GM21825 (cell line): ENCODE data around the gene HDAC10.
A peak's percentile ranks its signal among the peaks of the same experiment; 100 is the strongest.

ENCODE experiments used
- ATAC-seq: cut with Tn5 transposase; IDR thresholded peaks from one replicate; pipeline ENCODE4 v1.9.1; 2021; ENCODE audit warnings: mild to moderate bottlenecking, moderate library complexity; ENCODE audit not compliant: unreplicated experiment

HDAC10 gene, protein sequence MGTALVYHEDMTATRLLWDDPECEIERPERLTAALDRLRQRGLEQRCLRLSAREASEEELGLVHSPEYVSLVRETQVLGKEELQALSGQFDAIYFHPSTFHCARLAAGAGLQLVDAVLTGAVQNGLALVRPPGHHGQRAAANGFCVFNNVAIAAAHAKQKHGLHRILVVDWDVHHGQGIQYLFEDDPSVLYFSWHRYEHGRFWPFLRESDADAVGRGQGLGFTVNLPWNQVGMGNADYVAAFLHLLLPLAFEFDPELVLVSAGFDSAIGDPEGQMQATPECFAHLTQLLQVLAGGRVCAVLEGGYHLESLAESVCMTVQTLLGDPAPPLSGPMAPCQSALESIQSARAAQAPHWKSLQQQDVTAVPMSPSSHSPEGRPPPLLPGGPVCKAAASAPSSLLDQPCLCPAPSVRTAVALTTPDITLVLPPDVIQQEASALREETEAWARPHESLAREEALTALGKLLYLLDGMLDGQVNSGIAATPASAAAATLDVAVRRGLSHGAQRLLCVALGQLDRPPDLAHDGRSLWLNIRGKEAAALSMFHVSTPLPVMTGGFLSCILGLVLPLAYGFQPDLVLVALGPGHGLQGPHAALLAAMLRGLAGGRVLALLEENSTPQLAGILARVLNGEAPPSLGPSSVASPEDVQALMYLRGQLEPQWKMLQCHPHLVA

DNA sequence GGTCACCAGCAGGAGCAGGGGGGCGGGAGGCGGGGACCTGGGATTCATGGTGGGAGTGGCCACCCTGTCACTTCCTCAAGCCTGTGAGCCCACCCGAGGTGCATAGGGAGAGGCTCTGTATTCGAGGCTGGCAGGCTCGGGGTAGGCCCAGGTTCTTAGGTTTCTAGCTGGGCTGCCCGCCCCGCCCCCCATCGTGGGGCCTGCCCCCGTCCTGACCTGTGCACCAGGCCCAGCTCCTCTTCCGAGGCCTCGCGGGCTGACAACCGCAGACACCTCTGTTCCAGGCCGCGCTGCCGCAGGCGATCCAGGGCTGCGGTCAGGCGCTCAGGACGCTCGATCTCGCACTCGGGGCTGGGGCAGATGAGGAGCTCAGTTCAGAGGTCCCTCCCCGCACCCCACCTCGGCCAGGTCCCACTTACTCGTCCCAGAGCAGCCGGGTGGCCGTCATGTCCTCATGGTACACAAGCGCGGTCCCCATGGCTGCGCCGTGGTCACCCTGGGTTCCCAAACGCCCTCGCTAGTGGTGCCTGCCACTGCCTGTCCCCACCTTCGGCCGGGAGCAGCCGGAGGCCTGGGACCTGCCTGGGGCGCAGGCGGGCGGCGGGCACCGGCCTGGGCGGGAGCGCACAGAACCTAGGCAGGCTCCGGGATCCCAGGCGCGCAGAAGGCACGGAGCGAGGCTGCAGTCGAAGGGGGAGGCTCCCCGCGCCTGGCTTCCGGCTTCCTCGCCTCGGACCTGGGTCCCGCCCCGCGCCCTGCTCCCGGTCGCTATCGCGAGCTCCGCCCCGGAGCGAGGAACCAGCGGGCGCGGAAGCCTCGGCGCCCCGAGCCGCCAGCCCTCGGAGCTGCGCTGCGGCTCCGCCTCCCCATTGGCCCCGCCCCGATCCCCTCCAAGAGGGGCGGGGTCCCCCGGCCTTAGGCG lies at the start of gene HDAC10:
HDAC10 (minus strand) TSS at position 711 of the 922 bp plus-strand sequence; CDS start at position 478, 233 bp downstream.
- ATAC-seq: peak; percentile 51

DNA sequence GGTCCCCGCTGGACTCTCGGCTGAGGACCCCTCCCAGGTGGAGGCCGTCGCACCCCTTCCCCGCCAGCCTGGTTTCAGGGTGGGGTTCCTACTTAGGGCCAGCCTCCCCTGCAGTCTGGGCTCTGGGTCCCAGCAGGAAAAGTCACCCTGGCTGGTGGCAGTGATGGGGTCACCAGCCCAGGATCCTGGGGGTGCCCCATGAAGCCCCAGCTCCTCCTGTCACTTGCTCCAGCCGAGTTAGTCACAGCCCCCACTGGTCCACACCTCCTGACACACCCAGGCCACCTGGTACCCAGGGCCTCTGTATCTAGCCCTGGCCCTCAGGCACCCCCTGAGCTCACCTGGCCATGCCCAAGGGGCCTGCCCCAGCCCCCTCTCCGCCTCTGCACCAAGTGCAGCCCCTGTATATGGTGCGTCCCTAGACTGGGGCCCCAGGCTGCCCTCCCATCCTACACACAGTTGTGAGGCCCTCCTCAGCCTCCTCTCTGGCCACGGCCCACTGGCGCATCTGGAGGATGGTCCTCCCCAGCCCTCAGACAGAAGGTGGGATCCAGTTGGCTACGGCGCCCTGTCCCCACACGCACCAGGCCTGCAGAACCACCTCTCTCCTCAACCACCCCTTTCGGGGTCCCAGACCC lies 49.7 kb upstream of the HDAC10 start:
- ATAC-seq: no peak

DNA sequence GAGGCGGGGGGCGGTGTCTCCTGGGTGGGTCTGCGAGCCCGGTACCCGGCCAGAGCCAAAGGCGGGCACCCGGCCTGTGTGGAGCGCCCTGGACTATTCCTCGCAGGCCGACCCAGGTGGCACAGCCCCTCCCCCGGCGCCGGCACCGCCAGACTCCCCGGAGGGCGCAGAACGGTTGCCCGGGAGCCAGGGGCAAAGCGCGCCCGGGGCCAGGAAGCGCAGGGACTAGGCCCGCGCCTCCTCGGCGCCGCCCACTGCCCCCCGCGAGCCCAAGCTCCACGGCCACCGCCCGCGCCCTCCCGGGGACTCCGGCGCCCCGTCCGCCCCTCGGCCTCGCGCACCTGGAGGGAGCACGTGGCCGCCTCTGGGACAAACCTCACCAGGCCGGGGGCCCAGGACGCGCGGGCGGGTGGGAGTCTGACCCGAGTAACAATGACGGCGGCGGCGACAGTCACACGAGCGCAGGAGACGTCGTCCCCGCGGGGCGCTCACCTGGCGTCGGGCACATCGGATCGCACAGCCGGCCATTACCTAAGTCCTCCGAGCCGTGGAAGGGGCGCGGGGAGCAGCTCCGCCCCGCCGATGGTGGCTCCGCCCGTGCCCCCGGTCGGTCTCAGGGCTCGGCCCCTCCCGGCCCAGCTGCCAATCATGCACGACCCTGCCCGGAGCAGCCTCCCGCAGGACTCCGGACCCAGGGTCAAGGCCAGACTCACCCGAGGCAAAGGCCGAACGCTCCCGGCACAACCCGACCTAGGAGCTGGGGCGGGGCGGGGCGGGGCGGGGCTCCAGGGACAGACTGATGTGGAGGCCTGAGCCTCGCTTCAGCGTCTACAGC lies 48.9 kb upstream of the HDAC10 start:
- no peak for ATAC-seq

DNA sequence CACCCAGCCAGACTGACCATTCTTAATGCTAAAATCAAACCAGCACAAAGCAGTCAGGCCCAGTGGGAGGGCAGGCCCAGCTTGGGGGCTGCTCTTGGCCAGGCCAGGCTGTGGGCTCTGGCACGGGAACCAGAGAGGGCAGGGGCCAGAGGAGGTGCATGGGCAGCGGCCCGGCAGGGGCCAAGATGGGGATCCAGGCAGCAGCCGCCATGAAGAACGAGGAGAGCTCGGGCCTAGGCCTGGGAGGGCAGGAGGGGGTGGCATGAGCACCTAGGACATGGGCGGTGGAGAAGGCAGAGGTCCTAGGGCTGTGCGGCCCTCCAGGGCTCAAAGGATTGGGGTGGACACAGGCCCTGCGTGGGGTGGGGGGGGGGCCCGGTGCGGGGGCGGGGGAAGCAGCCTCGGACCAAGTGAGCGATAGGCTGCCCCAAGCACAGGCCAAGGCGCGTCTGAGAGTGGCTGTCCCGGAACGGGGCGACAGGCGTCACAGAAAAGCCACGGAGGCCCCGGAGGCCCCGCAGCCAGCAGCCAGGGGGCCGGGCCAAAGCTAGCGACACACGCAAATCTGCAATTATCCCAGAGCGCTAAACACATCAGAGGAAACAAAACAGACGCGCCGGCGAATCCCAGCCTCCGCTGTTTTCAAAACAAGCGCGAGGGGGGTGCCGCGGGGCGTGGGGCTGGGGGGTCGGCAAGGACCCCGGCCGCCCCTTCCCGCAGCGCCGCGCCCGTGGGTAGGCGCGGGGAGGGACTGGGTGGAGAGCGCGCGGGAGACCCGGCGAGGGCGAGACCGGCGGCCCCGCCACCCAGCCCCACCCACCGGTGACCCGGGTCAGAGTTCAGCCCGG lies 48.1 kb upstream of the HDAC10 start:
- ATAC-seq: no peak

DNA sequence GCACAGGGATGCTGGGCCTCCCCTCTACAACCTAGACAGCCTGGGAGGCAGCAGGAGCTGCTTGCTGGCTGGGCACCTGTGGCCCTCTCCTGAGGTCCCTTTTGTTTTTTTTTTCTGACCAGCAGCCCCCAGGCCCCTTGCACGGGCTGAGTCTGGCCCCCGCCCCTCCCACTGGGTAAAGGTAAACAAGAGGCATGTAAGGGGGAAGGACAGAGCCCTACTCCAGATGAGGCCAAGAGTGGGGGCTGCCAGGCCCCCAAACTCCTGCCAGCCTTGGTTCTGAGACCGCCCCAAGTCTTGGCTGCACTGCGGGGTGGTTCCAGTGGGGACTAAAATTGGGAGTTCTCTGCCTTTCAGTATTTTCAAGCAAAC lies 47.2 kb upstream of the HDAC10 start:
- ATAC-seq: no peak

DNA sequence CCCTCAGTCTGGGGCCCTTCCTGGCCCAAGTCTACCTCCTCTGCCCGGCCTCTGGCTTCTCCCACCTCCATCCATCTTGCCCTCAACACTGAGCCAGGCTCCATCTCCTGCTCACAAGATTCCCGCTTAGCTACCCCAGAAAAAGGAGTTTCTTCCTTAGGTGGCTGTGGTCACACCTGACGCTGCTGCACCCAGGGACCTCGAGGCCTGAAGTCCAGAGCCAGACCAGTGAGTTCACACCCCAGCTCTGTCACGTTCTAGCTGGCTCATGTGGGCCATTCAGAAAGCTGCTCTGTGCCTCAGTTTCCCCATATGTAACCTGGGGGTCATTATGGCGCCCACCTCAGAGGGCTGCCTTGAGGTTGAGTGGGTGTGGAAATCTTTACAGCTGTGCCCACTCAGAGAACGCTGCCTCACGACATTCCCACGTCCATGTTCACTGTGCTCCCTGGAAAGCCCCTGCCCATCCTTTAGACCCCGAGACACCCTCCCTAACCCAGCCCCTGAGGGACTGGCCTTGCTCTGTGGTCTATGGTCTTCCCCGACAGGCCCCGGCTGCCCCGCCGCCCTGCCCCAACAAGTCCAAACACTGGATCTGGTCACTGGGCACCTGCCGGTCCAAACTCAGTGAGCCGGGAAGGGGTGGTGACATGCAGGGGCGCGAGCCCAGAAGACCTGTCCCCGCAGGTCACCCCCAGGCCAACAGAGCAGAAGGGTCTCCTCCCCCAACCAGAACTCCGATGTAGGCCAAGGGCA lies 46.6 kb upstream of the HDAC10 start:
- no peak for ATAC-seq

DNA sequence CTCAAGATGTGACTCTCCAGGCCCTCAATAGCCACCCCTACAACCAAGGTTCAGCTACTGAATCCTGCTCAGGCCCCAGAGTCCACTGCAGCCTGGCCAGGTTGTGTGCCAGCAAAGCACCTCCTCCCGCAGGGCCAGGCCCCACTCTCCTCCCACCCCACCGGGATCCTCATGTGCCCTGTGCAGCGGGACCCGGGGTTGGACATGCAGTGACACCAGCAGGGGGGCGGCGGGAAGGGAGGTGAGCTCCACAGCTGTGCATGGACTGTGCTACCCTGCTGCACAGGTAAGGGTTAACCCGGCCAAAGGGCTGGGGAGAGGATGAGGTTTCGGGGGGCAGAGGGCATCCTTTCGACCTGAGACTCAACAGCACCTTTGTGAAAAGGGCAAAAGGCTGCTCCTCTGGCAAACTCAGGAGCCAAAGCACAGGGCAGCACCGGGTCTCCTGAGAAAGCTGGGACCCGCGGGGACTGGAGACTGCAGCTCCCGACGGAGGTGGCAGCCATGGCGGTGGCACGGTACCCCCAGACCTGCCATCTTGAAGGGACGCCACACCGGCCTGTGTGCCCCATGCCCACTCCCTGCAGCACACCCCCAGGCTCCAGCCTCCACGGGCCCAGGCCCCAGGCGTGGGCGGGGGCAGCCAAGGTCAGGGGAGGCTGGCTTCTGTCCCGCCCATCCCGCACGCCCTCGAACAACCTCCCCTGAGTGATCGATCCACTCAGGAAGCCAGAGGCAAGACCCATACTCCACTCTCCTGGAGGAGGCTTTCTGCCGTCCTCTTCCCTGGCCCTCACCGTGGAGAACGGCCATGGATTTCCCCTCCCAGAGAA lies 45.8 kb upstream of the HDAC10 start:
- ATAC-seq: no peak

DNA sequence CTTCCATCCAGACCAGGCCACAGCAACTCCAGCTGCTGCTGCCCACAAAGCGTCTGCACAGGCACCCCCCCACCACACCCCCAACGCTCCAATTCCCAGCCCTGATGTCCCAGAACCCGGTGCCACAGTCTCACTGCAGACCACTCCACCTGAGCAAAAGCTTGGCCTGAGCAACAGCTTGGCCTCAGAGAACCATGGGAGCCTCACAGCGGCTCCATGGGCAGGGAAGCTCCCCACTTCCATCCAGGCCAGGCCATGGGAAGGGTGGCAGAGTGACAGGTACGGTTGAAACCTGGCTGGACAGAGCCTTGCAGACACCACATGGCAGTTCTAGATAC lies 43.2 kb upstream of the HDAC10 start:
- ATAC-seq: no peak

DNA sequence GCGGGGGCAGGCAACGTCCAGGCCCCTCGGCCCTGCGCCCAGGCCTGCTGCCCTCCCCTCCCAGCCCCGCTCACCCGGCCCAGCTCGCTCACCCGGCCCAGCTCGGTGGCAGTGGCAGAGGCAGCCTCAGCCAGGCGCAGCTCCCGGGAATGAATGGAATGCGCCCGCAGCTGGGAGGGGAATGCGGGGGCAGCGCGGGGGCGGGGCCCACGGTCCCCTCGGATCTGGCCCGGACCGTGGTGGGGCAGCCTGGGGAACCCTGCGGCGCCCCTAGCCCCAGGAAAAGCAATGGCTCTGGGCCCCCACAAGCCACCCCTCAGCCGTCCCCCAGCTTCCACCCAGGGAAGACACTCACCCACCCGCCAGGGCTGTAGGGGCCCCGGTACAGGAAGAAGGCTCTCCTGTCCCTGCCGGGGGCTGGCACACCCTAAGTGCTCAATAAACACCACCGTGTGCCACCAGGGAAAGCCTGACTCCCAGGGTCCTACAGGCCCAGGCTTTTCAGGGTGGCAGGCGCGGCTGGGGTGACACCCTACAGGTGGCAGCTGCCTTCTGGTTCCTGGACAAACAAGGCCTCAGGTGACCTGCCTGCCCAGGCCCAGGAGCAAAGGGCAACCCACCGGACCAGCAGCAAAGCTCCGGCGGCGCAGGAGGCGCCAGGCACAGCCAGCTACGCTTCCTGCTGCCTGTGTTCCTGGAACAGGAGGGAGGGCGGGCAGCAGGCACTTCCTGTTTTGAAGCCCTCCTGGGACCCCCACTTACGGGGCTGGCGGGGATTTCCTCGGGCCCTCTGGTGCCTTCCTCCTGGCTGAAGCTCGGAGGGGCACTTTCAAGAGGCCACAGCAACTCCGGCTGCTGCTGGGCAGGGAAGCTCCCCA lies 42.6 kb upstream of the HDAC10 start:
- ATAC-seq: no peak

DNA sequence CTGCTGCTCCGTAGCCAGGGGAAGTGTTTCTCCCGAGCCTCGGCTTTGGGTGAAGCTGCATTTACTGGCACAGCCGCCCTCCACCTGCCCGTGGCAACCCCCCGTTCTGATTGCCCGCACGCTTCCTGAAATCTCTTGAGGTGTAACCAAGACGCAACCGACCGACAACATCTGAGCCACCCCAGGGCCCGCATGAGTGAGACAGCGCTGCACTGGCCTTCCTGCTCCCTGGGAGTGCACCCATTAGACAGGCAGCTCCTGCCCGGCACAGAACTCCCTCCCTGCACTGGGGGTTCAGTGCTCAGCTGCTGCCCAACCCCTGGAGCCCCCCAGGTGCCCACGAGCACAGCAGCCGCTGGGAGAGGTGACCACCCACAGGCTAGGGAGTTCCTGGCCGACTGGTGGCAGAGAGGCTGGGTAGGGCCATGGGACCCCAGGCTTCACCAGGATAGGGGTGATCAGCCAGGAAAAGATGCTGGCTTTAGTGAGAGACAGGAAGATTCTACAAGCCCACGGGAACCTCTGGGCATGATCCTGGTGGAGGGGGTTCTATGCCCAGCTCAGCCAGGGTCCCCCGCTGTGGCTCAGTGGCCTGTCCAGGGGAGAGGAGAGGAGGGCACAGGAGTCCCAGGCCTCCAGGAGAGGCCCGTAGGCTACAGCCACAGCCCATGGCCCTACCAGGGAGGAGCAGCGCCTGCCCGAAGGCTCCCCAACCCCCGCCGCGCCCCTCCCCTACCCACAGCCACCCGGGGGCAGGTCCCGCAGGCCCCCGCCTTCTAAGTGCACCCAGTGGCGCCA lies 41.8 kb upstream of the HDAC10 start:
- no peak for ATAC-seq

DNA sequence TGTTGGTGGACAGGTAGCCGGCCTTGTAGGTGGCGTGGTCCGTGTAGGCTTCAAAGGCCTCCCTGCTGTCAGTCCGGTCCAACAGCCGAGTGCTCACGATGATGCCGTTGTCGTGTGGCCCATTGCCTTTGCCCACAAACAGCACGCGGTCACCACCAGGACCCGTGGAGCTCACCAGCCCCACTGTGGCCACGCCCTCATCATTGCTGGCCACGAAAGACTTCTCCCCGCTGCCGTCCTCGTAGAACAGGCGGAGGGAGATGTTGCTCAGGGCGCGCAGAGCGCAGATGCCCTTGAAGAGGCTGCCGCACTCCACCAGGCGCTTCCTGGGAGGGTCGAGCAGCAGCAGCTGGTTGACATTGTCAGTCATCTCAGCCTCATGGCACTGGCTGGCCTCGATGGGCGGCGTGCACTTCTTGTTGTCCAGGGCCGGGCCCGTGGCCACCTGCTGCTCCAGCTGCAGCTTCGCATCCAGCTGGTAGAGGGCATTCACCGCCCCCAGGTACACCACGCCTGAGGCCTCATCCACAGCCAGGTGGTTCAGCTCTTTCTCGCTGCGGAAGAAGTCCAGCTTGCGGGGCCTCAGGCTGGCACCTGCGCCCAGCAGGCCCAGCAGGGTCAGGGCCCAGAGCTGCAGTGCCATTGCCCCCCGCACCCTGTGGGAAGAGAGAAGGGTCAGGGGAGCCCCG lies 39.0 kb upstream of the HDAC10 start:
- no peak for ATAC-seq

DNA sequence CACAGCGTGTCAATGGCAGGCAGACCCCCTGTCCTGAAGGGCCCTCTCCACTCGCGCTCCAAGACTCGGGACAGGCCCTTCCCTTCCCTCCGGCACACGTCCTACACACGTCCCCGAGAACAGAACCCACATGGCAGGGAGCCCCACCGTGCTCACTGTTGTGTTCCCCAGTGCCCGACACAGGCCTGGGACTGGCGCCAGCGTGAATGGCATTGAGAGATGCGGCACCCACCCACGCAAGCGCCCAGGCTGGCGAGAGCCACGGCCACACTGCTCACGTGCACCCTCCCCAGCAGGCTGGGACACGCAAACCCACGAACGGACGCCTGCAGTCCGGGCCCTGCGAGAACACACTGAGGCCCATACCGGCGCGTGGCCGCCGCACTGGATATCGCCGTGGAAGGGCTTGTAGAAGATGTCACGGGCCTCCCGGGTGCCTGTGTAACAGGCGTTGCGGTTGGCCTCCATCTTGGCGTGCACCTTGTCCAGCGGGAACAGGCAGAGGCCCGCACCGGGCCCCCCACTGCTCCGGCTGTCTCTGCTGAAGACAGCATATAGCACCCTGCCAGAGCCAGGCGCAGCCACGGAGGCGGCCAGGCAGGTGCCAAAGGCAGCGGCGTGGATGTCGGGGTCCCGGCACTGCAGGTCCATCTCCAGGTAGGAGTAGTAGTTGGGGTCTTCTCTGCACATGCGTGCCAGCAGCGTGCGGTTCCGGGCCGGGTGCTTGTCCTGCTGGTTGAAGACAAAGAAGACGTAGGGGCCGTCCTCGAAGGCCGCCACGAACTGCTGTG lies 38.3 kb upstream of the HDAC10 start:
- no peak for ATAC-seq

DNA sequence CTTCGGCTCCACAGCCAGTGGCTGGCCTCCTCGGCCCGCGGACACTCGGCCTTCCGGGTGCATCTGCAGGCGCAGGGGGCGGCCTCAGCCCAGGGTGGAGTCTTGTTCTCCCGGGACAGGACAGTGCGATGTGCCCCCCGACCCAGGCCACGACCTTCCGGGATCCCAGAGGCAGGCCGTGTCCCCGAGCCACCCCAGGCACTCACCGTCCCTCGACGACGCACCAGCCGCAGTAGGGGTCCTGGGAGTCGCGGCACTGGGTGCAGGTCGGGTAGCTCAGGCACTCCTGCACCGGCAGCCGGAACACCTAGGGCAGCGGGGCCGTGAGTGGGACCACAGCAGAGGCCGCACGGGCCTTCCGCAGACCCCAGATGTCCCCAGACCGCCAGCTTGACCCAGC lies 36.7 kb upstream of the HDAC10 start:
- no peak for ATAC-seq

DNA sequence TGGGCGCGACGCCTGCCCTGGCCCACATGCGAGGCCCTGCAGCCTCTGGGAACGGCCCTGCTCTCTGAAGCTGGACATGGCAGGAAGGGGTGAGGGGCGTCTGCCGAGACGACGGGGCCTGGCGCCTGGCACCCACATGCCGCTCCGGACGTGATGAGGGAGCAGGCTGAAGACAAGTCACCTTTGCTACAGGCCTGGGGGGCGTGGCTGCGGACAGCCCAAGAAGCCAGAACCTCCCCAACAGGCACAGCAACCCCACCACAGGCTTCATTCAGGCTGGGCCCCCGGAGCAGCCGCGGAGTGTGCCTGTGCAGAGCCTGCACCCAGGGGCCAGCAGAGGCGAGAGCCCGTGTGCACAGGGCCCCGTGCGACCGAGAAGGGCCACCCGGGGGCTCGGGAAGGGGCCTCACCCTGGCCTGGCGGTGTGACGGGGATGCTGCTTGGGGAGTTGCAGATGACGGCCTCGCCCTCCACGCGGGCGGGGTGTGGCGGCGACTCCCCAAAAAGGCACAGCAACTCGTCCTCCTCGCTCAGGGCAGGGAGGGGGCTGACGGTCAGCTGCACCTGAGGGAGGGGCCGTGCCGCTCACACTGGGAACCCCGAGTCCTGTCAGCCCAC lies 35.7 kb upstream of the HDAC10 start:
- no peak for ATAC-seq
